ENCODE measurements around the gene SAE1.
A peak's percentile ranks its signal among the peaks of the same experiment; 100 is the strongest.

The SAE1 gene

DNA sequence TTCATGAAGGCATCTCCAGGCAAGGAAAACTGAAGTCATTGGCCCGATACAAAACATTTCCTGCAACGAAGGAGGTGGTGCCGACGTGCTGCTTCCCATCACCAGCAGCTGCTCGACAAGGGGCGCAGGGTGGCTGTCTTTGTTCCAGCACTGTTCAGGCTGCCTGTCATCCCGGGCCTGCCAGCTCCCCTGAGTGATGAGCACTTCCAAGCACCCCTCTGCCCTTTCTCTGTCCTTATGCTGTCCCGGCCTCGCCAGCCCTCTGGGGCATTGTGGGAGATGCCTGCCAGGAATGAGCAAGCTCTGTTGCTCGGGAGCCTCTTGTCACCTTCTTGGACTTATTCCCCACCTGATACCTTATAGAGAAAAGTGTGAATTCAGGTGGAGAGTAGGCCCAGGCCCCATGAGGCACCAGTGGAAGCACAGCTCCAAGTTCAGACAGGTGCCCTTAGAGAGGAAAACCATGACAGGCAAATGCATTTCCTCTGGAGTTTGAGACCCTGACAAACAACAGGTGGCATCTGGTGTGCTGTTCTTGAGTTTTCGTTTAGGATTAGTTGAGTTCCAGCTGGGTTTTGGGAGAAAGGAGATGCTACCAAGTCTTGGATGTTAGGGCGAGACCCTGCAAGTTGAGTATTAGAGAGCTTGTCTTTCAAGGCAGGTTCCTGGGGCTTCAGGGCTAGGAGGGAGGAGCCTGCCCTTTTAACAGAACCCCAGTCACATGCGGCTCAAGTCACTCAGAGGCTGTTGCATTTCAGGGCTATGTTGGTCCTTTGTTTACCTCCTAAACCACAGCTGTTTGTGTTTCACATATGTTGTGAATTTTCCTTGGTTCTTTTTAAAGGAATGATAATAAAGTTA, 78.9 kb downstream of the SAE1 start:
- peaks cover 67% of the 10 kb centered on the region for H3K36me3 ChIP-seq
- H3K27me3 ChIP-seq (ENCODE audit: insufficient read depth, low read depth, severe bottlenecking), result no peaks in the 10 kb centered on the region
- no peak overlapping the region; the same call in 1 of the 2 replicates for H3K27ac ChIP-seq
- DNase-seq, result no peak
- no peak overlapping the region for H3K4me3 ChIP-seq (ENCODE audit: low read depth, low read length)
- TF ChIP-seq, protein P1, sequence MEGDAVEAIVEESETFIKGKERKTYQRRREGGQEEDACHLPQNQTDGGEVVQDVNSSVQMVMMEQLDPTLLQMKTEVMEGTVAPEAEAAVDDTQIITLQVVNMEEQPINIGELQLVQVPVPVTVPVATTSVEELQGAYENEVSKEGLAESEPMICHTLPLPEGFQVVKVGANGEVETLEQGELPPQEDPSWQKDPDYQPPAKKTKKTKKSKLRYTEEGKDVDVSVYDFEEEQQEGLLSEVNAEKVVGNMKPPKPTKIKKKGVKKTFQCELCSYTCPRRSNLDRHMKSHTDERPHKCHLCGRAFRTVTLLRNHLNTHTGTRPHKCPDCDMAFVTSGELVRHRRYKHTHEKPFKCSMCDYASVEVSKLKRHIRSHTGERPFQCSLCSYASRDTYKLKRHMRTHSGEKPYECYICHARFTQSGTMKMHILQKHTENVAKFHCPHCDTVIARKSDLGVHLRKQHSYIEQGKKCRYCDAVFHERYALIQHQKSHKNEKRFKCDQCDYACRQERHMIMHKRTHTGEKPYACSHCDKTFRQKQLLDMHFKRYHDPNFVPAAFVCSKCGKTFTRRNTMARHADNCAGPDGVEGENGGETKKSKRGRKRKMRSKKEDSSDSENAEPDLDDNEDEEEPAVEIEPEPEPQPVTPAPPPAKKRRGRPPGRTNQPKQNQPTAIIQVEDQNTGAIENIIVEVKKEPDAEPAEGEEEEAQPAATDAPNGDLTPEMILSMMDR (IDR thresholded peaks at IDR 0.05; ENCODE audit: low read depth, low read length), result no peak
- no peaks in the 10 kb centered on the region for H3K9me3 ChIP-seq (ENCODE audit: severe bottlenecking)

DNA sequence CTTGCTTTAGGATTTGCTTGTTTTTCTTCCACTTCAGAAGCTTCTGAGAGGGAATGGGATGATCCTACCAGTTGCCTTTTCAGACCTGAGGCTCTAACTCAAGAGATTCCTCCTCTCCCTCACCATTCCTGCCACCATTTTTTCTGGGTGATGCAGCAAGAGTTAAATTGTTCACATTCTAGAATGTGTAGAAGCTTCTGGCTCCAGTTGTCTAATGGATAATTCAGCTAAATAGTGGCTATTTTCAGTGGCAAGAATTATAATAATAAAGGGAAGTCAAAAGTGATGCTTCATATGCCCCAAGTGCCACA, 79.5 kb downstream of the SAE1 start:
- no peaks in the 10 kb centered on the region for H3K27me3 ChIP-seq (ENCODE audit: insufficient read depth, low read depth, severe bottlenecking)
- no peak for DNase-seq
- TF ChIP-seq, protein P1 (IDR thresholded peaks at IDR 0.05; ENCODE audit: low read depth, low read length), result no peak
- no peaks in the 10 kb centered on the region for H3K9me3 ChIP-seq (ENCODE audit: severe bottlenecking)
- H3K36me3 ChIP-seq, result peaks cover 62% of the 10 kb centered on the region
- no peak overlapping the region for H3K4me3 ChIP-seq (ENCODE audit: low read depth, low read length)
- H3K27ac ChIP-seq, result peak overlapping the region; percentile 35; the same call in 1 of the 2 replicates

DNA sequence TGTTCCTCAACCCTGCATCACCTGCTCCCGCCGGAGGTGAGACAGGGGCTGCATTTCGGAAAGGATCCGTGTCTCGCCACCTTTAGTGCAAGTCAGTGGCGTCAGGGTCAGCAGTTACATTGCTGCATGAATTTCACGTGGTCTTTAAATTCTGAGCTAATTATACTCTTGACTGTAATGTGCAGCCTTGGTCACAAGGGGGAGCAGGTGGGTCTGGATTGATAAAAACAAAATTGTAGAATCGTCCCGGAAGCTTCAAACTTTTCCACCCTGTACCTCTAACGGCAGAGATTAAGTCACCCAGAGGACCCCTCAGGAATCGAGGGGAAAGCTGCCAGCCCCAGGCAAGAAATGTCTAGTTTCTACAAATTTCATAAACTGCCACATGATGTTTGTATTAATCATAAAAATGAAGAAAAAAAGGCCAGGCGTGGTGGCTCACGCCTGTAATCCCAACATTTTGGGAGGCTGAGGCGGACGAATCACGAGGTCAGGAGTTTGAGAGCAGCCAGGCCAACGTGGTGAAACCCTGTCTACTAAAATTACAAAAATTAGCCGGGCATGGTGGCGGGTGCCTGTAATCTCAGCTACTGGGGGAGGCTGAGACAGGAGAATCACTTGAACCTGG, 80.2 kb downstream of the SAE1 start:
- TF ChIP-seq, protein P1 (IDR thresholded peaks at IDR 0.05; ENCODE audit: low read depth, low read length), result peak; percentile 47; the same call in 1 of the 2 replicates
- H3K36me3 ChIP-seq, result peaks cover 55% of the 10 kb centered on the region
- H3K4me3 ChIP-seq (ENCODE audit: low read depth, low read length), result no peak overlapping the region
- H3K27me3 ChIP-seq (ENCODE audit: insufficient read depth, low read depth, severe bottlenecking), result no peaks in the 10 kb centered on the region
- H3K27ac ChIP-seq, result peak overlapping the region; percentile 35; the same call in 1 of the 2 replicates
- no peaks in the 10 kb centered on the region for H3K9me3 ChIP-seq (ENCODE audit: severe bottlenecking)
- DNase-seq, result peak; percentile 69

DNA sequence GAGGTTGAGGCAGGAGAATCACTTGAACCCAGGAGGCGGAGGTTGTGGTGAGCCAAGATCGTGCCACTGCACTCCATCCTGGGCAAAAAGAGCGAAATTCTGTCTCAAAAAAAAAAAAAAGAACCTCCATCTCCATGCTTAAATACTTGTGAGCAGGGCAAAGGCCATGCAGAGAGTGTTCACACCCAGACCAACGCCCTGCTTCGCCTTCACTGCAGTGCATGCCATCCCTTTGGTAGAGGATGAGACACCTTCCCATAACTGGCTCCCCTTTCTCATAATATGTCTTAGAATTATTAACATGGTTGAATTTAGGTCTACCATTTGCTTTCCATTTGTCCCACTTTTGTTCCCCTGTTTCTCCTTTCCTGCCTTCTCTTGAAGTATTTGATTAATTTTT, 84.9 kb downstream of the SAE1 start:
- TF ChIP-seq, protein P1 (IDR thresholded peaks at IDR 0.05; ENCODE audit: low read depth, low read length), result no peak
- DNase-seq, result no peak
- H3K9me3 ChIP-seq (ENCODE audit: severe bottlenecking), result no peaks in the 10 kb centered on the region
- H3K4me3 ChIP-seq (ENCODE audit: low read depth, low read length), result no peak overlapping the region
- H3K27me3 ChIP-seq (ENCODE audit: insufficient read depth, low read depth, severe bottlenecking), result no peaks in the 10 kb centered on the region
- no peak overlapping the region for H3K27ac ChIP-seq
- H3K36me3 ChIP-seq, result peaks cover 25% of the 10 kb centered on the region

DNA sequence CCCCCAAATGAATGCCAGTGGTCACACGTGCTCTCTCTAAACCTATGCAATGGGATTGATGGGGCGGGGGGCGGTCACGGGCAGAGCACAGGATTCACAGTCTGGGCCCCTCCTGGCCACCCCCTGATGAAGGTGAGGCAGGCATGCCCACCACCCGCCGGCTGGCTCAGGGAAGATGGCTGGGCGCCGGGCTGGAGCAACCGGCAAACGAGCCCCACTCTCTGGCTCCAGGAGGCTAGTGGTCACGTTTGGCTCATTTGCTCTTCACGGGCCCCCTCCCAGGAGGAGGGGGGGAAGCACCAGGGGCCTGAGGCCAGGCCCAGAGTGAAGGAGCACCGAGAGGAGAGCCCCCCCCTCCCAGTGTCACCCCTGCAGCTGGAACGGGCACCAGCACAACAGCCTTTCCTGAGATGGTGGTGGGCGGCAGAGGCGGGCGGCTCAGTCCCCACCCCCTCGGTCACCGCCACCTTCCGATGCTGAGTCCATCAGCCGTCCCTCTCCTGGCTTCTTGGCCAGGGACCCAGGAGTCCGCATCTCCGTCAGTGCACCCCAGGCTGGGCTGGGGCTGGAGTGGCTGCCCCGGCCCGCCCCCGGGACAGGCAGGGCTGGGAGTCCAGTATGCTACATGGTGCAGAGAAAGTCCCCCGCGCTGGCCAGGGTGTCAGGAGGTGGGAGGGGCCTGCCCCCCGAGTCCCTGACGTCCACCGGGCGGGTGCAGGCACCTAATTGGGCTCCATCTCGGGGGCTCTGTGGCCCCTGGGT, 90.6 kb downstream of the SAE1 start:
- H3K4me3 ChIP-seq (ENCODE audit: low read depth, low read length), result no peak overlapping the region
- H3K27me3 ChIP-seq (ENCODE audit: insufficient read depth, low read depth, severe bottlenecking), result no peaks in the 10 kb centered on the region
- TF ChIP-seq, protein P1 (IDR thresholded peaks at IDR 0.05; ENCODE audit: low read depth, low read length), result no peak
- H3K36me3 ChIP-seq, result peaks cover 52% of the 10 kb centered on the region
- no peak for DNase-seq
- no peak overlapping the region for H3K27ac ChIP-seq
- no peaks in the 10 kb centered on the region for H3K9me3 ChIP-seq (ENCODE audit: severe bottlenecking)

All from WERI-Rb-1 (cell line).